Measurements from ENCODE around the gene MAPRE2.
"Not testable (repeated sequence)": the region's sequence is repeated elsewhere in the genome, so short reads cannot be mapped to it uniquely, and the experiment has no call there.

The MAPRE2 gene

GRCh38 chr18:35095983-35096676 lies 54.9 kb downstream of the MAPRE2 start:
- no peak for DNase-seq

GRCh38 chr18:35096677-35097011 lies 55.4 kb downstream of the MAPRE2 start:
- no peak for DNase-seq

- DNase-seq = no peak
Measured at GRCh38 chr18:35097195-35097594, 56.0 kb downstream of the MAPRE2 start.

- DNase-seq = no peak
Measured at GRCh38 chr18:35097763-35098162, 56.5 kb downstream of the MAPRE2 start.

GRCh38 chr18:35099911-35100310 lies 58.7 kb downstream of the MAPRE2 start:
- no peak for DNase-seq

GRCh38 chr18:35104391-35105051 lies 63.3 kb downstream of the MAPRE2 start:
- no peak for DNase-seq

- no peak for DNase-seq
Measured at GRCh38 chr18:35106013-35106844, 65.0 kb downstream of the MAPRE2 start.

GRCh38 chr18:35106845-35107148 lies 65.6 kb downstream of the MAPRE2 start:
- no peak for DNase-seq

- no peak for DNase-seq
Measured at GRCh38 chr18:35107216-35107615, 66.0 kb downstream of the MAPRE2 start.

- not testable (repeated sequence) for DNase-seq
Measured at GRCh38 chr18:35108088-35108487, 66.9 kb downstream of the MAPRE2 start.

GRCh38 chr18:35110059-35110458 lies 68.8 kb downstream of the MAPRE2 start:
- no peak for DNase-seq

GRCh38 chr18:35110554-35111485 lies 69.6 kb downstream of the MAPRE2 start:
- DNase-seq = no peak

- DNase-seq = no peak
Measured at GRCh38 chr18:35112696-35113095, 71.5 kb downstream of the MAPRE2 start.

- no peak for DNase-seq
Measured at GRCh38 chr18:35114305-35114704, 73.1 kb downstream of the MAPRE2 start.

- DNase-seq = no peak
Measured at GRCh38 chr18:35116784-35117318, 75.6 kb downstream of the MAPRE2 start.

- no peak for DNase-seq
Measured at GRCh38 chr18:35117372-35117771, 76.2 kb downstream of the MAPRE2 start.

GRCh38 chr18:35117951-35118411 lies 76.8 kb downstream of the MAPRE2 start:
- DNase-seq = no peak

- DNase-seq = no peak
Measured at GRCh38 chr18:35118641-35119040, 77.4 kb downstream of the MAPRE2 start.

- no peak for DNase-seq
Measured at GRCh38 chr18:35121038-35121437, 79.8 kb downstream of the MAPRE2 start.

GRCh38 chr18:35121531-35121930 lies 80.3 kb downstream of the MAPRE2 start:
- no peak for DNase-seq

GRCh38 chr18:35122586-35123224 lies 81.5 kb downstream of the MAPRE2 start:
- DNase-seq = no peak

- no peak for DNase-seq
Measured at GRCh38 chr18:35123811-35124210, 82.6 kb downstream of the MAPRE2 start.
